GM18909 (cell line): Measurements from ENCODE around the gene XRCC4.
A peak's percentile ranks its signal among the peaks of the same experiment; 100 is the strongest.
"Not testable (repeated sequence)": the region's sequence is repeated elsewhere in the genome, so short reads cannot be mapped to it uniquely, and the experiment has no call there.

Experiments used
- ATAC-seq: cut with Tn5 transposase; IDR thresholded peaks from one replicate; pipeline ENCODE4 v1.9.1; 2021; ENCODE audit warnings: mild to moderate bottlenecking; ENCODE audit not compliant: unreplicated experiment, poor library complexity

The XRCC4 gene

GRCh38 chr5:83323557-83324180 lies 246.3 kb downstream of the XRCC4 start:
- ATAC-seq, result no peak

GRCh38 chr5:83331842-83332241 lies 254.5 kb downstream of the XRCC4 start:
- ATAC-seq, result no peak

GRCh38 chr5:83337453-83338035 lies 260.2 kb downstream of the XRCC4 start:
- ATAC-seq, result no peak

GRCh38 chr5:83340511-83340918 lies 263.2 kb downstream of the XRCC4 start:
- ATAC-seq, result no peak

GRCh38 chr5:83341815-83342334 lies 264.5 kb downstream of the XRCC4 start:
- ATAC-seq, result no peak

GRCh38 chr5:83342465-83342864 lies 265.1 kb downstream of the XRCC4 start:
- no peak for ATAC-seq

- ATAC-seq, result no peak
Measured at GRCh38 chr5:83343299-83343698, 266.0 kb downstream of the XRCC4 start.

GRCh38 chr5:83345423-83345822 lies 268.1 kb downstream of the XRCC4 start:
- ATAC-seq, result no peak

GRCh38 chr5:83348281-83348780 lies 271.0 kb downstream of the XRCC4 start:
- ATAC-seq, result no peak

- no peak for ATAC-seq
Measured at GRCh38 chr5:83353231-83353630, 275.9 kb downstream of the XRCC4 start.

- no peak for ATAC-seq
Measured at GRCh38 chr5:83353774-83354173, 276.4 kb downstream of the XRCC4 start.

GRCh38 chr5:83354958-83355357 lies 277.6 kb downstream of the XRCC4 start:
- ATAC-seq, result no peak

GRCh38 chr5:83355482-83356014 lies 278.2 kb downstream of the XRCC4 start:
- not testable (repeated sequence) for ATAC-seq

GRCh38 chr5:83357621-83358231 lies 280.4 kb downstream of the XRCC4 start:
- no peak for ATAC-seq

GRCh38 chr5:83360573-83360972 lies 283.2 kb downstream of the XRCC4 start:
- ATAC-seq, result no peak

GRCh38 chr5:83362526-83362925 lies 285.2 kb downstream of the XRCC4 start:
- ATAC-seq, result no peak

GRCh38 chr5:83363111-83363885 lies 286.0 kb downstream of the XRCC4 start:
- no peak for ATAC-seq

- ATAC-seq, result no peak
Measured at GRCh38 chr5:83363886-83364275, 286.5 kb downstream of the XRCC4 start.

- peak; percentile 65 for ATAC-seq
Measured at GRCh38 chr5:83364312-83365299, 287.3 kb downstream of the XRCC4 start.
